Measurements from ENCODE around the gene PYGM. TPM values are rescaled to one million over a fixed set of nuclear protein-coding genes. Genes with fewer than 3 reads are reported as not detected.

Gene PYGM
- polyA plus RNA-seq (2013): 1.2 TPM

- no peaks in the 10 kb centered on the region for H3K9me3 ChIP-seq (ENCODE audit: control extremely low read depth in 1 of 5, control insufficient read depth in 4 of 5, insufficient read depth in 2 of 5, low read depth in 1 of 5, low read length in 4 of 5)
- peaks cover 12 to 52% (median 40%) of the 10 kb centered on the region in 4 experiments for H3K4me1 ChIP-seq (ENCODE audit: control extremely low read depth in 1 of 4, control insufficient read depth in 4 of 4, insufficient read depth in 4 of 4, low read length in 3 of 4)
- H3K27me3 ChIP-seq (replicated peaks in 2 of 5; ENCODE audit: control insufficient read depth in 4 of 5, insufficient read depth in 5 of 5, low read length in 4 of 5): no peaks in the 10 kb centered on the region
- WGBS (ENCODE audit: insufficient coverage): 93% methylated on average over 20 of the region's 24 CpGs
- peak in 2 of 3 donors; percentile 40 to 42 for DNase-seq
- ChIA-PET POLR2A (interaction anchor here (1.1 to 9.5 kb wide), 2 partner anchors 11 to 15 kb away, joined by 4 to 152 read pairs; partner anchors contain the start of gene RASGRP2), CTCF (interaction anchor here (0.9 to 20.1 kb wide), 4 partner anchors 9 to 16 kb away, joined by 3 to 345 read pairs (median 6); partner anchors contain the start of gene RASGRP2)
- peaks cover 6 to 30% (median 22%) of the 10 kb centered on the region in 4 experiments for H3K36me3 ChIP-seq (ENCODE audit: control insufficient read depth in 4 of 4, insufficient read depth in 4 of 4, low read length in 3 of 4)
- H3K27ac ChIP-seq (ENCODE audit: insufficient read depth in 1 of 2, low read depth in 1 of 2, low read length in 2 of 2, poor library complexity in 1 of 2, severe bottlenecking in 2 of 2): no peak within 1 kb of the TSS
- H3K4me3 ChIP-seq (ENCODE audit: control insufficient read depth in 1 of 7, extremely low read depth in 1 of 7, insufficient read depth in 4 of 7, low read depth in 2 of 7, low read length in 6 of 7): no peak within 1 kb of the TSS
Observed at GRCh38 chr11:64759722-64760719, at the start of gene PYGM. TSS of gene PYGM (minus strand) at chr11:64759974. CDS start at chr11:64759898, 76 bp downstream.

GRCh38 chr11:64805481-64805880, 45.7 kb upstream of the PYGM start:
- Histone ChIP-seq H3K9me3 (ENCODE audit: control extremely low read depth in 1 of 5, control insufficient read depth in 4 of 5, insufficient read depth in 2 of 5, low read depth in 1 of 5, low read length in 4 of 5) (no peaks in the 10 kb centered on the region), H3K27ac (ENCODE audit: insufficient read depth in 1 of 2, low read depth in 1 of 2, low read length in 2 of 2, poor library complexity in 1 of 2, severe bottlenecking in 2 of 2) (no peak overlapping the region), H3K36me3 (ENCODE audit: control insufficient read depth in 4 of 4, insufficient read depth in 4 of 4, low read length in 3 of 4) (peaks cover 7 to 46% (median 33%) of the 10 kb centered on the region in 4 experiments), H3K4me3 (ENCODE audit: control insufficient read depth in 1 of 7, extremely low read depth in 1 of 7, insufficient read depth in 4 of 7, low read depth in 2 of 7, low read length in 6 of 7) (no peak overlapping the region), H3K4me1 (ENCODE audit: control extremely low read depth in 1 of 4, control insufficient read depth in 4 of 4, insufficient read depth in 4 of 4, low read length in 3 of 4) (peaks cover 4 to 51% (median 48%) of the 10 kb centered on the region in 4 experiments), H3K27me3 (replicated peaks in 2 of 5; ENCODE audit: control insufficient read depth in 4 of 5, insufficient read depth in 5 of 5, low read length in 4 of 5) (no peaks in the 10 kb centered on the region)
- POLR2A ChIA-PET: no interaction called here
- WGBS (ENCODE audit: insufficient coverage): 98% methylated on average over 7 of the region's 9 CpGs
- no peak for DNase-seq
- CTCF ChIA-PET: no interaction called here

GRCh38 chr11:64804346-64805210, 44.8 kb upstream of the PYGM start:
- CTCF ChIA-PET: interaction anchor here (0.8 to 1.5 kb wide), 2 partner anchors 17 to 19 kb away, joined by 3 to 5 read pairs; no protein-coding TSS in a partner anchor
- 95% methylated on average over 34 of the region's 41 CpGs for WGBS (ENCODE audit: insufficient coverage)
- no peak for DNase-seq
- POLR2A ChIA-PET: no interaction called here
- Histone ChIP-seq H3K36me3 (ENCODE audit: control insufficient read depth in 4 of 4, insufficient read depth in 4 of 4, low read length in 3 of 4) (peaks cover 7 to 55% (median 36%) of the 10 kb centered on the region in 4 experiments), H3K4me1 (ENCODE audit: control extremely low read depth in 1 of 4, control insufficient read depth in 4 of 4, insufficient read depth in 4 of 4, low read length in 3 of 4) (peaks cover 4 to 57% (median 51%) of the 10 kb centered on the region in 4 experiments), H3K27ac (ENCODE audit: insufficient read depth in 1 of 2, low read depth in 1 of 2, low read length in 2 of 2, poor library complexity in 1 of 2, severe bottlenecking in 2 of 2) (peak overlapping the region in 1 of 2 experiments; percentile 86), H3K9me3 (ENCODE audit: control extremely low read depth in 1 of 5, control insufficient read depth in 4 of 5, insufficient read depth in 2 of 5, low read depth in 1 of 5, low read length in 4 of 5) (no peaks in the 10 kb centered on the region), H3K27me3 (replicated peaks in 2 of 5; ENCODE audit: control insufficient read depth in 4 of 5, insufficient read depth in 5 of 5, low read length in 4 of 5) (no peaks in the 10 kb centered on the region), H3K4me3 (ENCODE audit: control insufficient read depth in 1 of 7, extremely low read depth in 1 of 7, insufficient read depth in 4 of 7, low read depth in 2 of 7, low read length in 6 of 7) (peak overlapping the region in 4 of 7 experiments; percentile 76 to 91 (median 85))

- POLR2A ChIA-PET: no interaction called here
Observed at GRCh38 chr11:64803846-64804345, 44.1 kb upstream of the PYGM start.

GRCh38 chr11:64803158-64803845, 43.5 kb upstream of the PYGM start, which contains the start of gene MAP4K2:
TSS of gene MAP4K2 (minus strand) at chr11:64803214. CDS start at chr11:64803149, 65 bp downstream.
- H3K4me1 ChIP-seq (ENCODE audit: control extremely low read depth in 1 of 4, control insufficient read depth in 4 of 4, insufficient read depth in 4 of 4, low read length in 3 of 4): peaks cover 0 to 55% (median 49%) of the 10 kb centered on the region in 4 experiments

More at GRCh38 chr11:64803846-64804345, 44.1 kb upstream of the PYGM start:
- Histone ChIP-seq H3K36me3 (ENCODE audit: control insufficient read depth in 4 of 4, insufficient read depth in 4 of 4, low read length in 3 of 4) (peaks cover 7 to 62% (median 39%) of the 10 kb centered on the region in 4 experiments), H3K4me1 (ENCODE audit: control extremely low read depth in 1 of 4, control insufficient read depth in 4 of 4, insufficient read depth in 4 of 4, low read length in 3 of 4) (peaks cover 0 to 55% (median 48%) of the 10 kb centered on the region in 4 experiments), H3K27ac (ENCODE audit: insufficient read depth in 1 of 2, low read depth in 1 of 2, low read length in 2 of 2, poor library complexity in 1 of 2, severe bottlenecking in 2 of 2) (peak overlapping the region; percentile 34 to 86), H3K4me3 (ENCODE audit: control insufficient read depth in 1 of 7, extremely low read depth in 1 of 7, insufficient read depth in 4 of 7, low read depth in 2 of 7, low read length in 6 of 7) (peak overlapping the region; percentile 64 to 91 (median 80)), H3K27me3 (replicated peaks in 2 of 5; ENCODE audit: control insufficient read depth in 4 of 5, insufficient read depth in 5 of 5, low read length in 4 of 5) (no peaks in the 10 kb centered on the region), H3K9me3 (ENCODE audit: control extremely low read depth in 1 of 5, control insufficient read depth in 4 of 5, insufficient read depth in 2 of 5, low read depth in 1 of 5, low read length in 4 of 5) (no peaks in the 10 kb centered on the region)
- CTCF ChIA-PET: interaction anchor here (0.8 to 1.5 kb wide), 2 partner anchors 16 to 18 kb away, joined by 3 to 5 read pairs; no protein-coding TSS in a partner anchor
- 52% methylated on average over 15 of the region's 15 CpGs for WGBS (ENCODE audit: insufficient coverage)
- no peak for DNase-seq

More at GRCh38 chr11:64803158-64803845, 43.5 kb upstream of the PYGM start, which contains the start of gene MAP4K2:
- peaks cover 7 to 65% (median 40%) of the 10 kb centered on the region in 4 experiments for H3K36me3 ChIP-seq (ENCODE audit: control insufficient read depth in 4 of 4, insufficient read depth in 4 of 4, low read length in 3 of 4)
- H3K4me3 ChIP-seq (ENCODE audit: control insufficient read depth in 1 of 7, extremely low read depth in 1 of 7, insufficient read depth in 4 of 7, low read depth in 2 of 7, low read length in 6 of 7): peak within 1 kb of the TSS; percentile 64 to 91 (median 80)
- no peaks in the 10 kb centered on the region for H3K27me3 ChIP-seq (replicated peaks in 2 of 5; ENCODE audit: control insufficient read depth in 4 of 5, insufficient read depth in 5 of 5, low read length in 4 of 5)
- POLR2A ChIA-PET: interaction anchor here (0.7 kb wide), 1 partner anchor 58 kb away, joined by 3 read pairs; no protein-coding TSS in a partner anchor
- peak within 1 kb of the TSS; percentile 58 to 86 for H3K27ac ChIP-seq (ENCODE audit: insufficient read depth in 1 of 2, low read depth in 1 of 2, low read length in 2 of 2, poor library complexity in 1 of 2, severe bottlenecking in 2 of 2)
- no peaks in the 10 kb centered on the region for H3K9me3 ChIP-seq (ENCODE audit: control extremely low read depth in 1 of 5, control insufficient read depth in 4 of 5, insufficient read depth in 2 of 5, low read depth in 1 of 5, low read length in 4 of 5)
- under 1% methylated on average over 43 of the region's 58 CpGs for WGBS (ENCODE audit: insufficient coverage)
- CTCF ChIA-PET: interaction anchor here (0.8 to 5.2 kb wide), 5 partner anchors 12 to 24 kb away, joined by 3 to 42 read pairs (median 4); no protein-coding TSS in a partner anchor
- peak; percentile 77 to 82 (median 79) for DNase-seq

Measured in common myeloid progenitor, CD34-positive (primary cell).